ENCODE measurements around the gene CLEC4M. TPM values are rescaled to one million over a fixed set of nuclear protein-coding genes. Genes with fewer than 3 reads are reported as not detected.

Gene CLEC4M
- total and polyA plus RNA-seq, 2 of the 8 experiments (the other 6 are each of a cell fraction or from before 2014, with no cell fraction given) = not detected

- TF ChIP-seq HDAC2 (IDR thresholded peaks at IDR 0.05; ENCODE audit: borderline replicate concordance in 1 of 2, low read depth in 2 of 2, low read length in 2 of 2) = no peak
These were observed 25.0 kb upstream of the CLEC4M start (continued) for GRCh38 chr19:7738023-7738422.

All from H1 (cell line).